Fibroblast of peridontal ligament (primary cell): ENCODE results near the gene SPRR1A.
"Not testable (repeated sequence)": the region's sequence is repeated elsewhere in the genome, so short reads cannot be mapped to it uniquely, and the experiment has no call there.

Experiments
- DNase-seq: peaks from one replicate; pipeline ENCODE4 v3.0.0-alpha.2; 2010; ENCODE audit errors: extremely low read depth

The SPRR1A gene

GRCh38 chr1:152972196-152972886 lies 11.5 kb upstream of the SPRR1A start:
- no peak for DNase-seq

- DNase-seq = no peak
These were observed 7.2 kb upstream of the SPRR1A start for GRCh38 chr1:152976688-152977087.

DNA sequence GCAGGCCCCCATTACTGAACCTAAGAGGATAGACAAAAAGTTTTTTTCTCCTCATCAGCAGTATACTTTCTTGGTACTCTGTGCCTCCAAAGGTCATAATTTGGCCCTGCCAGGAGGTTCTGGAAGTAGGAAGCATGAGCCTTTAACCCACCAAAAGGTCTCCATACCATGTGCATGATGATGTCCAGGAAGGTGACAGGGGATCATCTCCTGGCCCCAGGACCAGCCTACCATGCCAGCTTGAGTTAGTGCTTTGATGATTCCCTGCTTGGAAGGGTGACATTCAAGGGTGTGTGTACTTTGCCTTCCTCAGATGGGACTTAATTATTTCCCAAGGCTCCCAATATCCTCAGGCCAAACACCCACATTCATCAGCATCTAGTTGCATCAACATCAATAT lies 6.3 kb upstream of the SPRR1A start:
- no peak for DNase-seq

GRCh38 chr1:152980676-152981075 lies 3.2 kb upstream of the SPRR1A start:
- no peak for DNase-seq

DNA sequence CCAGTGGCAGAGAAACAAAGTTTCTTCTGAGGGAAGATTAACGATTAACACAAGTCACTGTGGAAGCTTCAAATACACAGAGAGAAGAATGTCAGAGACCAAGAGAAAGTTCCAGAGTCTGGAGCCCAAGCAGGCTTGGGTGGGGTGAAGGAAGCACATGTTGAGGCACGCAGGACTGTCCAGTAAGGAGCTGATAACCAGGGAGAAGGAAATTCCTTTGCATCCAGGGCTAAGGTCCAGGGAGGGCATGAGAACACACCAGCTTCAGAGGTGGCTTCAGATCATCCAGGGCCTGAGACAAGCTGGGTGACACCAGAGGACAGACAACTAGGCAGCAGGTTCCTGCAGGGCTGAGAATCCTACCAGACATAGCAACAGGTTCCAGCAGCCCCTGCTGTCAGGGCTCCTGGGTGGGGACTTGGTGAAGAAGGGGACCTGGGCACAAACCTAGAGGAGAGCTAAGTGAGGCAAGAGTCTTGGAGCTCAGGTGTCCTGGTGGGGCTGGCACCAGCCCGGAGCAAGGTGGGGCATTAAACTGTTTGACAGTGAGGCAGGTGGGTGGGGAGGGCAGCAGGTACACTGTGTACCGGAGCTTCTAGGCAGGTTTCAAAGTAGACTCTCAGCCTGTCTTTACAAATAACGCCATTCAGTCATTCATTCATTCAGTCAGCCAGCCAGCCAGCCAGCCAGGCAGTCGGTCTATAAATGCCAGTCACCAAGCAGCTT lies 2.6 kb upstream of the SPRR1A start:
- no peak for DNase-seq

- DNase-seq = no peak
These were observed 1.8 kb upstream of the SPRR1A start for GRCh38 chr1:152982076-152982475.

DNA sequence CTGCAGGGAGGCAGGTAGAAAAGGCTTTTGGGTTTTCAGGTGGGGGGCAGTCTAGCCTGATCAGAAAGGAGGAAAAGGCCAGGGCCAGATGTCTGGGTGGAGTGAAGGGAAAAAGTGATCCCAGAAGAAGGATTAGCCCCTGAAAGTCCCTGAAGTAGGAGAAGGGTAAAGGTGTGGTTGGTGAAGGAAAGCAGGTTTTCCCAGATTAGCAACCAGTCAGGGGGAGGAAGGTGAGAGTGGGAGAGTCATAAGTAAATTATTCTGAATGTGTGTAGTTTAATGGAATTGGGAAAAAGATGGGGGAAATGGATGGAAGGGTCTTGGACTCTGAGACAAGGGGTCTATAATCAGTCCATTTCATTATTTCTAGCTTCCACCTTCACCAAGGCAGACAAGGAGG lies 647 bp upstream of the SPRR1A start:
- no peak for DNase-seq

GRCh38 chr1:152986578-152986977 lies 2.7 kb downstream of the SPRR1A start:
- no peak for DNase-seq

DNA sequence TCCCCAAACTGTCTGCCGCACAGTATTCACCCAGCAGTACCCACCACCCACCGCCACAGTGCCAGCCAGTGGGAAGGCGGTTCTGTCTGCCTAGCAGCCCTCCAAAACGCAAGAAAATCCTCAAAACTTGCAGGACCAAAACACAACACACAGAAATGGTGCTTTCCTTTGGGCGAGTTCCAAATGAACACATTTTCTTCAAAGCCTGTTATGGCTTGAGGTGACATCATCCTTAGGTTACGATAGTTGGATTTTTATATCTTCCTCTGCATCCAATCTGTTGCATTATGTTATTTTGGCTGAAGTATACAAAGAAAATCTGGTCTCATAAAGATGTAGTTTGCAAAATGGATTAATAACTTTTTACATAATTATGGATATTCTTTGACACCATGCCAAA lies 9.3 kb downstream of the SPRR1A start:
- no peak for DNase-seq

- DNase-seq = no peak
These were observed 12.0 kb downstream of the SPRR1A start for GRCh38 chr1:152995842-152996241.

DNA sequence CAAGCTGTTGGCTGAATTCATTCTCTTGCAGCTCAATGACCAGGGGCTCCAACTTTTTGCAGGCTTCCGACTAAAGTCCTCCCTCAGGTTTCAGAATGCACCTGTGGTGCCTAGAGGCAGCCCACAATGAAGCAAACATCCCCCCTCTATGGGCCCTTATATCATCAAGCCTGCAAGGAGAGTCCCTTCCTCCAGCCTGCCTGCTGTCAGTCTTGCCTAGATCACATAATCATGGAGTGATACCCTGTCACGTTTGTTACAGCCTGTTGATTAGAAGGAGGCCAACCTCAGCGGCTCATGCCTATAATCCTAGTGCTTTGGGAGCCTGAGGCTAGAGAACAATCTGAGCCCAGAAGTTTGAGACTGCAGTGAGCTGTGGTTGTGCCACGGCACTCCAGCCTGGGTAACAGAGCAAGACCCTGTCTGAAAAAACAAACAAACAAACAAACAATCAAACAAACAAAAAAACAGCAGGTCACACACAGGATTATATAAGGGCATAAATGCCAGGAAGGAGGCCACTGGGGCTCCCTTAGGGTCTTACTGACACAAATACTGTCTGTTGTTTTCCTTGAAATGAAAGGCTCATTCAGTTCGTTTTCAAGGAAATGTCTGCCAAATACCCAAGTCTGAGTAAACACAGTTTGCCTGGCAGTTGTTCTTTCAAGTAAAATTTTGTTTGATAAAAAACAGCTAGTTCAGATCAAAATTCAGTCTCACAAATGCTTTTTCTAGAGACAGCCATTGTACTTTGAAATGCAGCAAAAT lies 12.9 kb downstream of the SPRR1A start:
- DNase-seq = no peak

- no peak for DNase-seq
These were observed 14.0 kb downstream of the SPRR1A start for GRCh38 chr1:152997901-152998300.

DNA sequence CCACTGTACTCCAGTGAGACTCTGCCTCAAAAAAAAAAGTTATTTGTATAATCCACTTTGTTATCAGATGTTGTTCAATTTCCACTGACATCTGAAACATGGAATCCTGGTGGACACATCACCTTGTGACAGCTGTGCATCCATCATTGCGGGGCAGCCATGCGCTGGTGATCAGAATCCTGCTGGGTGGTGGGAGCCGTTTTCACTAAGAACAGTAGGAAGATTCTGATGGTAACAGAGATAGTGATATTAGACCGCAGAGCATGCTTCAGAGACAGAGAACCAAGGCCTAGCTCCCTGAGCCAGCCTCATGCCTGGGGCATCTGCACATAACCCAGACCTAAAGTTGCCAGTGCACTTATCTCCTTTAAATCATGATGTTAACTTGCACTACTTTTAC lies 14.6 kb downstream of the SPRR1A start:
- DNase-seq = no peak

DNA sequence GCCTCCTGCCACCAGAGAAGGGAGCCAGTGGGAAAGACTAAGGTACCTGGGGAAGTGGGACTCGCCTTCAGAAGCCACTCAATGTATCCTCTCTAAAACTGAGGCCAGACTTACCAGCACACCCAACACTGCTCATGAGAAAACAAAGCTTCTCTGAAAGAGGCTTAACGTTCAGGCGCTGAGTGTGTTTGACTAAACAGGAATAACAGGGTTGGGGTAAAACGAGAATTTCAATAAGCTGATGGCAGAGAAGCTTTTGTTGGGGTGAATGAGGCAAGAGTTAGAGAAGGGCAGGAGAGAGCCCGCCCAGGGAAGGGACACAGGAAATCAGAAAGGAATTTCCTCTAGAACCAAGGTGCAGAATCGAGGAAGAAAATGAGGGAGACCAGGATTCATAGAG lies 15.9 kb downstream of the SPRR1A start:
- DNase-seq = no peak

DNA sequence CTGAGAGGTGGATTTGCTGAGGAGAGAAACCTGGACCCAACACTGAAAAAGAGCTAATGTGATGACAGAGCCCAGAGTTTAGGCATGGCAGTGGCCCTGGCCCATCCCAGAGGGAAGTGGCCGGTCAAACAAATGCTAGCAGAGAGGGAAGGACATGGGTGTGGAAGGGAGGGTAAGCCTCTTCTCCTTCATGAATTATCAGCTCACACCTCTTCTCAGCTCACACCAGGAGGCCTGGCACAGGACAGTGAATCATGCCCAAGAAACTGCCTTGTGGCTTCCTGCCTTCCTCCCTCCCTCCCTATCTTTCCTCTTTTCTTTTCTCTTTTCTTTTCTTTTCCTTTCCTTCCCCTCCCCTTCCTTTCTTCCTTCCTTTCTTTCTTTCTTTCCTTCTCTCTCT lies 16.4 kb downstream of the SPRR1A start:
- no peak for DNase-seq

DNA sequence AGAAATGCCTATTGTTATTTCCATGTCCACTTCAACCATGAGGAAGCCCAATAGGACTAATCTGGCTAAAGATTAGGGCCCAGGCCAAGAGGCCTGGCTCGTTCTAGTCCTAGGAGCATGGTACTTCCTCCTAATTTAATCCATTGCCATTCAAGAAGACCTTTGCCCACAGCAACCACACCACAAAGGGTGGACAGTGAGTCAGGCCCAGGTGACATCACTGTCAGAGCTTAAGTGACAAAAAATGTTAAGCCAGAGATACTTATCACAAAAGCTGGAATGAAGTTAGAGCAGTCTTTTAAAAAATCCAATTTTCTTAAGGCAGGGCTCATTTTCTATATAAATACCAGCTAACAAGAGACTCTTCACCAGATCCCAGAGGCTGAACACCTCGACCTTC lies 17.5 kb downstream of the SPRR1A start, which contains the start of gene SPRR3:
Gene SPRR3 (plus strand): TSS at position 368 of the 400 bp plus-strand sequence. CDS start 1,272 bp downstream, outside the sequence.
- no peak for DNase-seq

- not testable (repeated sequence) for DNase-seq
These were observed 27.4 kb downstream of the SPRR1A start for GRCh38 chr1:153011235-153011758.

DNA sequence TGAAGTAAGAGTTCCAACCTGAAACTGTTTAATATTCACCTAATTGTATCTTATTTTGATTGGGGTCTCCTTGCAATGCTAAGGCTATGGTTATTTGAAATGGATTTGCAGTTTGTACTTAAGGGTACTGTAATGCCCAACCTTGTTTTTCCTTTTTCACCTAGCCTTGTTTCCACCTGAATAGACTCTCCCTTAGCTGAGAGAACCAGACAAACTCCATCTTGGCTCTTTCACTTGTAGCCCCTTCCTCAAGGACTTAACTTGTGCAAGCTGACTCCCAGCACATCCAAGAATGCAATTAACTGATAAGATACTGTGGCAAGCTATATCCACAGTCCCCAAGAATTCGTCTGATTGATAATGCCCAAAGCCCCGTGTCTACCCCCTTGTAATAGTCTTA lies 37.9 kb downstream of the SPRR1A start:
- DNase-seq = not testable (repeated sequence)

GRCh38 chr1:153022340-153022739 lies 38.5 kb downstream of the SPRR1A start:
- DNase-seq = not testable (repeated sequence)

- DNase-seq = no peak
These were observed 39.2 kb downstream of the SPRR1A start for GRCh38 chr1:153023109-153023508.

- no peak for DNase-seq
These were observed 40.5 kb downstream of the SPRR1A start for GRCh38 chr1:153024413-153024812.

GRCh38 chr1:153025797-153026196 lies 41.9 kb downstream of the SPRR1A start:
- DNase-seq = no peak
